ENCODE results near the gene CHD6.

Gene CHD6

DNA sequence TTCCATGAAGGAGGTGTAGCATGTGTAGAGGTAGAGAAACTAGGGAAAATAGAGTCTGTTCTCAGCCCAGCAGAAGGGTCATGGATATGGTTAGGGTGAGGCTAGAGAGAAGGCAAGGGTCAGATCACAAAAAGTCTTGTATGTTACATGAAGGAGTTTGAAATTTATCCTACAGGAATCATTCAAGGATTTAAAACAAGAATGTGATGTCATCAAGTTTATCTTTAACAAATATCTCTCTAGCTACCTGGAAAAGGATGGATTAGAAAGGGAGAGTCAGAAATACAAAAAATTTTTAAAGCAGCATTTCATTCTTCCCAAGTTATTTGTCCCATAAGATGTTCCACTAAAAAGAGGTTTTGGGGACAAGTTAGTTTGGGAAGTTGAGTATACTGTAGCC is 4.4 kb upstream of the CHD6 start:
- no peak for DNase-seq

DNA sequence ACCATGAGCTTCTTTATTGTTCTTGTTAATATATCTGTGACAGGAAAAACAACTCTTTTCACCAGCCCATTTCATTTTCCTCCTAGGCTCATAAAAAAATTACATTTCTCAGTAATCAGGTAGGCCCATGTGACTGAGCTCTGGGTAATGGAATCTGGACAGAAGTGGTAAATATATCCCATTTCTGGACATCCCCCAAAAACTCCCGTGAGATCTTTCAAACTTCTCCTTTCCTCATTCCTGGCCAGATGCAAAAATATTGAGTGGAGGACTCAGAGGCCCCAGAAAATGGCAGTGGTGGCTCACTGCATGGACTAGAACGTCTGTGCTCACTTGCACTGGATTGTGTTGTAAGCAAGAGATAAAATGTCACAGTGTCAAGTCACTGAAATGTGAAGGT is 3.8 kb upstream of the CHD6 start:
- DNase-seq, result no peak

DNA sequence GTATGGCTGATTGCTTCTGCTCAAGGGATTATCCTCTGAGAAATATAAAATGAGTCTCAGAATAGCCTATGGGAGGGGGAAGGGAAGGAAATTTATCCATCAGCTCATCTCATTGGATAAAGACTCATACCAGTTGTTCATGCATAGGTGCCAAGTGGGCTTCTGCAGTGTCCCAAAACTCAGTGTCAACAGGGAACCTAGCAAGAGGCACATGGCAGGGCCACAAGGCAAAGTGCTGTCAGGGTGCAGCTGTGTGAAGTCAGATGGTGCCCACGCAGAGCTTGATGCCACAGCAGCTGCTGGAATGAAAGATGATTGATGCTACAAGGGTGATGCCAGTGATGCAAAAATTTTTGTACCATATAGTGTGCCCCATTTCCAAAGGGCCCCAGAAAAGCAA is 3.2 kb upstream of the CHD6 start:
- DNase-seq, result no peak

DNA sequence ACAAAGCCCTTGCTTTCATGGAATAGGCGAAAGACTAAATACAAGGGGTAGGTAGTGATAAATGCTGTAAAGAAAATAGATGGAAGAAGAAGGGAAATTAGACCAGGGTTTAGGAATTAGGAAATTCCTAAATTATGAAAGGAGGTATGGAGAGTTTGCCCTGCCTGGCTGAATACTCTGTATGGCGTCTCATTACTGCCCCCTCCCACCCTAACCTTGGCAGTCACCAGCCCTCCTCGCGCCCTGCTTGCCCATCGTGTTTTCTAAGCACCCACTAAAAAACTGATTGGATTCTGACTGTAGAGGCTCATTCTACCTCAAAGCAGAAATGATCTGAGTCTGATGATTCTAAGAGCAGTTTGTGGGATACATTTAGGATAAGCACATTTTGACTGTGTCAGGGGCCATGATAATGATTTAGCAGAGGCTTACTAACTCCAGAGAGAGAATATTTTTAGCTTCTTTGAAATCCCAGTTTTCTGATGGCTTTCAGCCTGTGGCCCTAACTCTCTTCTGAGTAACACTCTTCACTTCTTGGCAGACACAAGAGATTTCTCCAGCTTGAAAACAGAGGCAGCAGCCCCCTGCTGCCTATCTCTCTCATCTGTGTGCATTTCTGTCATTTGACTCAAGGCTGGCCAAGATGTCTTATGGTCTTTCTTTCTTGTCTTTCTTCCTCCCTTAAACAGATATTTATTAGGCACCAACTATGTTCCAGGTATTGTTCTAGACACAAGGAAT is 1.4 kb upstream of the CHD6 start:
- no peak for DNase-seq

DNA sequence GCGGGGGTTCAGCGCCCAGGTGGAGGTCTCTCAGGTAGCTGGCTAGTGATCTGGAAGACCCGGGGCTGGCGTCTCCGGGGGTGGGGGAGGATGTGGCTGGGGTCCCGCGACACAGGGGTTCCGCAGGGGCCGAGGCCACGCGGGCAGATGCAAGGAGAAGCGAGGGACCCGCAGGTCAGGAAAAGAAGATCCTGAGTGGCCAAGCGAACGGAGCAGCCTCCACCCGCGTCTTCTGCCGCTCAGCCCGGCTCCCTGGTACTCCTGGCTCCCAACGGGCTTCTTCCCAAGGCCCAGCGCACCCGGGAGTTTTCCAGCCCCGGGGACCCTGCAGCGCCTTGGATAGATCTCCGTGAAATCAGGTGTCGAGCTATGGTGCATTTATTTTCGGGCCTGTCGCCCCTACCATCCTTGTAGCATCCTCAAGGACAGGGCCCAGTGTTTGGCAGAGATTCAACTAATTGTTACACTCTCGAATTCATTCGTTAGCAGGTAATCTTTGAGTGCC is 682 bp upstream of the CHD6 start:
- DNase-seq, result no peak

DNA sequence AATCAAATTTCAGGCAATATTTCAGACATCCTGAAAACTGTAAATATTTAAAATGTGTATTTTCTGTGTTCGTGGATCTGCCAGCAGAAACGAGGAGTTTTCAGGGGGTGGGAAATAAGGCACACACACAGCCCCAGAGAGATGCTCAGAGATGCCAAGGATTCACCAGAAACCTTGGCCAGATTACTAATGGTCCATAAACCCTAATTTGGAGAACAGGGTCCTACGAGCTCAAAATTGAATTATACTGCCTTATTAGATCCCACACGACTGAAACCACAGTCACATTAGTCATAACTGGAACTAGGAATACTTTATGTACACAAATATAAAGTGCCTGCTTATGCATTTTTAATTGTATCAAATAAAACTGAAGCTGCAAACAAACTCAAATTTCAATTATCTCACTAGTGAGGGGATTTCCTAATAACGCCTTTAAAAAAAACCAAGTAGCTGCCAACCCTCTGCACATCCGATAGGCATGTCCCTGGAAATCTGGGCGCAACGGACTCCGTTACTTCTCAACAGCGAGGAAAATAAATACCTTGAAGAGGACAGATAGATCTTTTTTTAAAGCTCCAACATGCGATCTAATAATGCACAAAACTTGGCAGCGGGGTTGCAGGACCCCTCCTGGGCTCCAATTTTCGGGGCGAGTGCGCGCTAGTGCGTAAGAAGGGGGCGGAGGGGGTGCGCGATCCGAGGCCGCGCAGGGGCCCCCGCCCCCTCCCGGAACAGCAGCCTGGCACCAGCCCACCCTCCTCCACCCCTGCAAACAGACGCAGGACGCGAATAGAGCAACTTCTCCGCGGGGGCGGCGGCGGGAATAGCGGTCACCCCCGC is 897 bp downstream of the CHD6 start:
- DNase-seq, result peak in 2 of 4 experiments; percentile 31 to 38

DNA sequence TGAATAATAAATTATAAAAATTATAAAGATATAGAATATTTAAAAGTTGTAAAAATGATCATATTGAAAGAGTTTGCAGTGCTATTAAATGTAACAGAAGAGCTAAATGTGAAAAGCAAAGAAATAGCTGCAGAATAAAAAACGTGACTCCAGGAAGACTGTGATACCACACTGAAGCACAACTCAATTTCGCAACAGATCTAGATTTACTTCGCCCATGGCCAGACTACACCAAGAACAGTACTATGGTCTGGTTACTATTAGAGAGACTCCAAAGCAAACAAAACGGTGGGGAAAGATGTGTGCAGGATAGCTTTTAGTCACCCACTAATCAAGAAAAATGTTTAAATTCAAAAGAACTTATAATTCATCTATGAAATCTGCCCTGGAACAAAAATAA is 1.9 kb downstream of the CHD6 start:
- no peak for DNase-seq

DNA sequence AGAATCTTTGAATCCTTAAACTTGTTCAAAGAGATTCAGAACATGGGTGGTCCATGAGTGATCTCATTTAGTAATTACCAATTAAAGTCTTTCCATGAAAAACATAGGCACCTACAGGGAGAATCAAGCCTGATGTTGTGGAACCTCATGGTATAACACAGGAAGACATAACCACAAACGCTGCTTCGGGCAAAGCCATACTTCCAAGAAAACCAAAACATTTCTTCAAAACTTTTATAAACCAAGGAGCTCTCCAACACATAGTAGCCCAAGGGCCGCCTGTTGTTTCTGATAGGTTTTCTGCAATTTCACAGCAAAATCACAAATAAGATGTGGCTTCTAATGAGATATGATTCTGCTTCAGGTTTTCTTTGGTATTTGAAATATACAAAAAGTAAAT is 2.5 kb downstream of the CHD6 start:
- DNase-seq, result no peak

DNA sequence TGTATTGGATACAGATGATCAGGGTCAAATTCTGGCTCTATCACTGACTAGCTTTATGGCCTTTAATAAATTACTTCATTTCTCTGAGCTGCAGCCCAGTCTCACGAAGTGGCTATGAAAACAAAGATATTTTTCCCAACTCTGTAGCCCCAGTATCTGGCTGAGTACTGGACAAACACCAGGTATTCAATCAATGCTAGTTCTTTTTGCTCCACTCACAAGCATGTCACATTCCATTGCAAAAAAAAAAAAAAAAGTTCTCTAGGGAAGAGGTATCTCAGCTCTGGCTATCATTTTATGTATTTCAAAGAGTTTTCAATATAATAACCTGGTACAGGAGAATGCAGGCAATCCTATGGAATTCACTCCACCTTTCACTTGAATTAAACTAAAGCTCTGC is 3.1 kb downstream of the CHD6 start:
- no peak for DNase-seq

DNA sequence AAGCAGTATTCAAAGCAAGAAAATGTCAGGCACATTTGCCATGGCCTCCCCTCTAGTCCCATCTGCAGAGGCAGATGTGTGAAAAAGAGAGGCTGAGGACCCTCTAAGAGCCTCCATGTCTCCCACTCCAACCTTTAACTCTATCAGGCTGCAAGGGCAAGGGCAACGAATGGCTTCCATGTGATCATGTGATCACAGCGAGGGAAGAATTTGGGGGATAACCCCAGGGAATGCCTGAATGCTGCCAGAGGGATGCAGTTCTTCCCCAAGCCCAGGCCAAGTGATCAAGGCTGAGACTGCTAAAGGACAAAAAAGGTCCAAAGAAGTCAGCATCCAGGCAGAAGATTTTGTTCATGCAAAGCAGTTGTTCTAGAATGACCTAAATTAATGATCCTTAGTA is 4.9 kb downstream of the CHD6 start:
- DNase-seq, result no peak

DNA sequence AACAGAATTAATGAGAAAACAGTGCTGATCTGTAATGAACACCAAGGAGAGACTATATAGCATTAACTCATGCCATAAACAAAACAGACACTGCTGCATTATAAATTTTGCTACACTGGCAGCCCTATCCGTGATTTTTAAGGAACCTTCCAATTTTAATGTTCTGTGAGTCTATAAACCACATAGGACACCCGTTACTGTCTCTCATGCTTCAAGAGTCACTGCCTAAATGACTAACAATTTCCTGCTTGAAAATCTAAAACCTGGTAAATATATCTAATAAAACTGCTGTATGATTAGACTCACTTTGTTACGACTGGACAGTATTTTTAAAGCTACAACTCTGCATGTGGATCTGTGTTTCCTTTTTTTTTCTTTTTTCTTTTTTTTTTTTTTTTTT is 8.7 kb downstream of the CHD6 start:
- no peak for DNase-seq

DNA sequence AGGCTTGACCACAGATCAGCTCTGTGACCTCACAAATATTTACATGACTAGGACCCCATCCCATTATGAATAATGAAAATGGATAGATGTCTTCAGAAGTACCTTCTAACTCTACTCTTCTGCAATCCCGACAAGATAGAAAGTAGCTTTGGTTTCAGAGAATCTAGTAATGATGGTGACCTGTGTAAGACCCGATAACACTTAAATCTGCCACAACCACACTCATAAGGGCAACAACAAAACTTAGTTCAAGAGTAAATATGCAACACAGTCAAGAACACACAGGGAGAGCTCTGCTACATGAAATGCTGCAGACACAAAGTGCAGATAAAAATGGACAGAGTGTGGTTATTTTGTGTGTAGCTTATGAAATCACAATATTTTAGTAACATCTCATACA is 9.6 kb downstream of the CHD6 start:
- no peak for DNase-seq

DNA sequence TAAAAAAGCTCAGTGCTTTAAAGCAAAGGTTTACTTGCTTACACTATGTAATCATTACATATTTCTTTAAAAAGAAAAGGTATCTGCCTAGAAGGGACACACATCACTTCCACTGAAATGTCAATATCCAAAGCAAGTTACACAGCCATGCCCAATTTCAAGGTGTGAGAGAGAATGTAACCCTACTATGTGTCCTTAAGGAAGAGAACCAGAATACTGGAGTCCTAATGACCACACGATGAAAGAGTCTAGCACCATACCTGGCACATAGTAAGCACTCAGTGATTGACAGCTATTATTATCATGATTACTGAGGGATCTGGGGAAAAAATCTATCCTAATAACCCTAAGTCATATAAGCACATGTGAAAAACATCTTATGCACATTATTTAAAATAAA is 10.4 kb downstream of the CHD6 start:
- no peak for DNase-seq

DNA sequence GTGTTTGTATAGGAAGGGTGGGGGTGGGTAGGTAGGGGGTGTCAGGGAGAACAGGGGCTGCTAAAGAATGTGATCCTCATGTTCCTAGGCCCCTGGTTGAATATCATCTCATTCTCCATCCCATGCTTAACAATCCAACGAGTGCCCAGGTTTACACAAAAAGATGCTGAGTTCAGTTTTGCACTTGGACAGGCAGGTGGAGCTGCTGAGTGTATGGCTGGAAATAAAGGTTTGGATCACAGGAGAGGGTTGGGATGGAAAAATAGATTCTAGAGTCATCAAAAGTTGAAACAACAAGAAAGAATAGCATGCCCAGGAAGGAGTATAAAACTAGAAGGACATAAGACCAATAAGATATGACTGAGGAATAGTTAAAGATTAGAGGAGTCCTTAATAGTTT is 14.2 kb downstream of the CHD6 start:
- no peak for DNase-seq

DNA sequence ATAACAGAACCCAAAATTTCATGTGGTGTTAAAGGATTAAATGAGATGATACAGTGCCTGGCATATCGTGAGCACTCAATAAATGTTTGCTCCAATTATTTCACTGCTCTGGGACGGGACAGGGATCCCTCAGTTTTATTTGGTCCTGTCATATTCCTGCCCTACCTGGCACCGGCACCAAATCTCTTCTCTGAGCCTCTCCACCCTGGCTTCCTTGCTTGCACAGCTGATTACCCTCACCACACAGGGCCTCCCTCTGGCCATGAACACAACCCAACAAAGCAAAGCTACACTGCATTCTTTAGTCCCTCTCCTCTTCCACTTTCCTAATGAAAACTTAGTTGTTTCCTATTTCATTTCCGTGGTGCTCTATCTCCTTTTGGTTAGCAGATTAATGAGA is 16.4 kb downstream of the CHD6 start:
- no peak for DNase-seq

DNA sequence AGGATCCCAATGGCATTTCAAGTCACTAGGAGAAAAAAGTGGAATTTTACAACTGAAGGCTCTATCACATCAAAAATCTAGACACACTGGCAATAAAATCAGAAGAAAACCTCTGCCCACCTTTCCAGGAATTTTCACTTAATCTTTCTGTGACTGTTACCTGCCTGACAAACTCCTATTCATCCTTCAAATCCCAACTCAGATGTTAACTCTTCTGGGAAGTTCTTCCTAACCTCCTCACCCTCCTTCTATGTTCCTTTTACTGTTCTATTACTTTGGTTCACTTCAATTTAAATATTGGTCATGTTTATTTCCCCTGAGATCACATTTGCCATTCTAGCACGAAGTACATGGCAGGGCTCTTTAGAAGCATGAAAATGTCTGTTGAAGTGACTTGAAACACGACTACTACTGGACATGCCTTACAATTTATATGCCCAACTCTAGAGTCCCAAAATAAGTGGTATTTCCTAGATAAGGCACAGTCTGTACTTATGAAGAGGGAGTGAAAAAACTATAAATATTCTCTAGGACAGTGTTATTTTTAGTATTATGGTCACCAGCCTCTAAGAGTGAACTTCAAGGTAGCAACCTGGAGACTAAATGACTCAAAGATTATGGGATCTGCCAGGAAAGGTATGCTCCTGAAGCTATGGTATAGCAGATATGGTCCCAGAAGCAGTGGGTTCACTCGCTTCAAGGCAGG is 17.1 kb downstream of the CHD6 start:
- no peak for DNase-seq

DNA sequence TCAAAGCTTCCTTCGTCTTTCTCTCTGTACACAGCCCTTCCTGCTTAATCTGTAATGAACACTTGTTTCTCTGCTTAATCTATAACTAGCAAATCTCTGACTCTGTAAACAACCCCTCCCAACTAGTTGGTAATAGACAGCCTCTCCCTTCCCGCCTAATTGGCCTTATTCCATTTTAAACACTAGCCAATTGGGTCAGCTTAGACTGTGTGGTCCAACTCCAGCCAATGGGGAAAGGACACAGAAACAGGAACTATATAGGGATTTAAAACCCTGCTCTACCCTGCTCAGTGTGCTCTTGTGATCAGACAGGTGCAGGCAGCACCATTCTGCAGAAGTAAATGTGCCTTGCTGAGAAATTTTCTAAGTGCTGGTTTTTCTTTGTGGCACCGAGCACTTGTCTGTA is 18.5 kb downstream of the CHD6 start:
- DNase-seq, result no peak

DNA sequence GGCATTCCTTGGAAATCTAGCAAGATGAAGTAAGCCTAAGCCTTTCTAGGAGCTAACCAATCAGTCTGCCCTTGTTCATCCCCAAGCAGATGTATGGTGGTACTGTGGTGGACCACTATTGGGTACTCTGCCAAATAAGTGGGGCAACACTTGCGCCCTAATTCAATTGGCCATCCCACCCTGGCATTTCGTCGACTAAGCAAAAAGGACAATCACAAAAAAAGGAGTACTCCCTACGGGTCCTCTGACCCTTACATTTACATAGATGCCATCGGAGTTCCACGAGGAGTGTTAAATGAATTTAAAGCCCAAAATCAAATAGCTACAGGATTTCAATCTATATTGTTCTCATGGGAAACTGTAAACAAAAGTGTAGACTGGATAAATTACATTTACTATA is 19.5 kb downstream of the CHD6 start:
- no peak for DNase-seq

DNA sequence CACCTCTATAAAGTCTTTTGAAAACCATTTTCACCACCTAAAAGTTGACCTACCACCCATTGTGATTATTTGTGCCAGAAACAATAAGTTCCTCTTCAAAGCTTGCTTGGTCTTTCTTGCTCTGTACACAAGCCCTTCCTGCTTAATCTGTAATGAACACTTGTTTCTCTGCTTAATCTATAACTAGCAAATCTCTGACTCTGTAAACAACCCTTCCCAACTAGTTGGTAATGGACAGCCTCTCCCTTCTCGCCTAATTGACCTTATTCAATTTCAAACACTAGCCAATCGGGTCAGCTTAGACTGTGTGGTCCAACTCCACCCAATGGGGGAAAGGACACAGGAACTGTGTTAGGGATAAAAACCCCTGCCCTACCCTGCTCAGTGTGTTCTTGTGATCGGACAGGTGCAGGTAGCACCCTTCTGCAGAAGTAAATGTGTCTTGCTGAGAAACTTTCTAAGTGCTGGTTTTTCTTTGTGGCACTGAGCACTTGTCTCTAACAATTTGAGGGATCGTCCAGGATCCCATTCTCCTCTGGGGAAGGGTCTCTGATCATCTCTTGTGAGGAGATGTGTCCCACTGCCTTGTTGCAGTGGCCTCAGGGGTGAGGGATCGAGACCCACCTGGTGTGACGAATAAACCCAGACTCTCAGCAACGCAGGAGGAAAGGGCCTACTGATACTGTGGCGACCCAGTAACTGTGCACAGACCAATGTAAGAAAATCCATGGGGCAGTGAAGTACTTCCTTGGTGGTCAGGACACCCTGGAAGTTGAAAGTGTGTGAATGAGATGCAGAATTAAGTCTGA is 23.5 kb downstream of the CHD6 start:
- DNase-seq, result no peak

DNA sequence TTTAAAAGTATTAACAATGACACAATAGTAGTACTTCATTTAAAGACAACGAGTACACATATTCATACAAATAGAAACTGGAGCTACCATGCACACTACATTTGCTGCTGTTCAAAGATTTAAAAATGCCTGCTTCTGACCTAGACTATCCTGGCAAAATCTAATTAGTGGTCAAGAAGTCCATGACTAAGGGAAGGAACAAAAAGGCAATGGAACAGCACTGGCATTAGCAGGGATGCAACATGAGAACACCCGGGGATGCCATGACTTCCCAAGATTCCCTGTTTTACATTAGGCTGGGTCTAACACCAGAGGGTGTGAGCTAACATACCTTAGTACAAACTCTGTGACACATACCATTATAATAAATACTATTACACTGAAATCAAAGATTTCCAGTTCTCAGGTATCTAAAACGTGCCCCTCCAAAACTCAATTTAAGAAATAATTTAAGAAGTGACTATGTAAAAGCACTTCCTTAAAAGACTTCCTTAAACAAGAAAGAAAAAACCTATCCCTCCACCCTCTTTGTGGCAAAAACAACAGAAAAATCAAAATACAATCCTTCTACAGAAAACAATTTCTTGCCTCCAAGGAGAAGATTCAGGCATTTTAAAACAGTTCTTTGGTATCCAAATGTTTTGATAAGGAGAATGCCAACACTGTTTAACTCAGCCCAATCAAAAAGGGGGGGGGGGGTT is 25.5 kb downstream of the CHD6 start:
- DNase-seq, result no peak

DNA sequence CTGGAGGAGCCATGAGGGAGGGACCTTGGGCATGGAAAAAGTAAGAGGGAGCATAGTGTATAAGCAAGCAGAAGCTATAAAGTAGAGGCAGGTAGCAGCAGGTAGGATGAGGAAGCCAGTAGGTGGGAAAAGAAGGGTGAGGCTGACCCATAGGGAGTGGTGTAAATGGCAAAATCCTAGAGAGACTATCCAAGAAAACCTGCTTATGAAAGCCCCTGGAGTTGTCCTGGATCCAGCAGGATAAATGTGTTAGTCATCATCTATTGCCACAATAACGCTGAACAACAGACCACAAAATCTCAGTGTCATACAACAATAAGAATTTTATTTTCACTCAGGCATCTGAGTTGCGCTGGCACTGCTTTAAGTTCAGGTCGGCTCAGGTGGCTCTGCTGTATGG is 30.2 kb downstream of the CHD6 start:
- DNase-seq, result no peak

DNA sequence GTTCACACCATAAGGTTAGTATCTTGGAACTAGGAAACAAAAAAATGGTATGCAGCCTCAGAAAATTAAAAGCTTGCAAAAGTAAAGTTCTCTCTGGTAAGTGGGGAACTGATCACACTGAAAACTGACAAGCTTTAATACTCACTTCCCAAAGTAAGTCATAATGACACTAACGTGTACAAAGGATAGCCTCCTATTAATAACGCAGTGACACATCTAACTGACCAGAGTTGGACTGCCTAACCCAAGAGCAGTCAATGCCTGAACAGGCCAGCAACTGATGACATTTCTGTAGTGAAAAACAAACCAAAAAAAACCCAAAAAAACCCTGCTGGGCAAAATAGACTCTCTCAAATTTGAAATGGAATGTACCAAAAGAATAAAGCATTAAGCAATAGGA is 30.7 kb downstream of the CHD6 start:
- no peak for DNase-seq

Measured in activated CD4-positive, CD25-positive, alpha-beta regulatory T cell (primary cell).